ENCODE results near the gene MIB2. TPM values are rescaled to one million over a fixed set of nuclear protein-coding genes. Genes with fewer than 3 reads are reported as not detected.

MIB2 gene
- total and polyA plus RNA-seq, 2 donors: 34.9 to 160 TPM

DNA sequence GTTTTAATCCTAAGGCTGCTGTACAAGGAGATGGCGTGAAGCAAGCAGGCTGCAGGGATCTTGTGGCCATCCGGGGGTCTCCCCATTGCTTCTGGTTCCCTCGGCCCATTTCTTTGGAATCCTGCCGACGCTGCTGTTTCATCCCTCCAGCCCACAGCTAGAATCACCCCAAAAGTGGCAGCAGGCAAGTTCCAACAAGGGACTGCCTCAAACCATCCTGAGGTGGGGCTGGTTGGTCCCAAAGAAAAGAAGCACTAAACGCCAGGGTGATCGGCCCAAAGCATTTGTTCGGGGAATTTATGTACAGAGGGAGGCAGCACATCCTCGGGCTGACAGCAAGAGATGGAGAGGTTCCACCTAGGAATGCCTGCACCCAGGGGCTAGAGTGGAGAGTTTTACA is 4.5 kb upstream of the MIB2 start:
- H3K36me3 ChIP-seq (ENCODE audit: control insufficient read depth in 2 of 2, insufficient read depth in 2 of 2, low read length in 1 of 2): no peaks in the 10 kb centered on the region
- 94% methylated on average over 9 of the region's 9 CpGs for WGBS
- peaks cover 7 to 26% of the 10 kb centered on the region in 2 donors for H3K4me1 ChIP-seq (ENCODE audit: control insufficient read depth in 2 of 2, insufficient read depth in 2 of 2, low read length in 2 of 2)
- H3K27me3 ChIP-seq (ENCODE audit: control insufficient read depth in 2 of 2, insufficient read depth in 1 of 2, low read length in 1 of 2): no peaks in the 10 kb centered on the region
- no peak for DNase-seq (ENCODE audit: low read depth in 6 of 9, low spot score in 9 of 9)
- H3K27ac ChIP-seq (ENCODE audit: low read depth in 1 of 2, low read length in 1 of 2): no peak overlapping the region
- H3K4me3 ChIP-seq (ENCODE audit: low read length in 2 of 2): no peak overlapping the region
- no peaks in the 10 kb centered on the region for H3K9me3 ChIP-seq (ENCODE audit: control insufficient read depth in 2 of 2, insufficient read depth in 1 of 2, low read length in 1 of 2)

DNA sequence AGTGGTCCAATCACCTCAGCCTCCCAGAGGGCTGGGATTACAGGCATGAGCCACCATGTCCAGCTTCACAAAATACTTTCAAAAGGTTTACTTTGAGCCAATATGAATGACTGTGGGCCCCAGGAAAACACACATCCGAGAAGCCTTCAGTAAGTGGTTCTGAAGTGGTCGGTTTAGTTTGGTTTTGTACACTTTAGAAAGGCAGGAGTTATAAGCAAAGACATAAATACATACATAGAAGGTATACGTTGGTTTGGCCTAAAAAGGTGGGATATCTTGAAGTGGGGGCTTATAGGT is 3.2 kb upstream of the MIB2 start:
- H3K4me3 ChIP-seq (ENCODE audit: low read length in 2 of 2): no peak overlapping the region
- no peak overlapping the region for H3K27ac ChIP-seq (ENCODE audit: low read depth in 1 of 2, low read length in 1 of 2)
- 99% methylated on average over 3 of the region's 3 CpGs for WGBS
- no peaks in the 10 kb centered on the region for H3K27me3 ChIP-seq (ENCODE audit: control insufficient read depth in 2 of 2, insufficient read depth in 1 of 2, low read length in 1 of 2)
- DNase-seq (ENCODE audit: low read depth in 6 of 9, low spot score in 9 of 9): no peak
- H3K4me1 ChIP-seq (ENCODE audit: control insufficient read depth in 2 of 2, insufficient read depth in 2 of 2, low read length in 2 of 2): peaks cover 15 to 29% of the 10 kb centered on the region in 2 donors
- H3K9me3 ChIP-seq (ENCODE audit: control insufficient read depth in 2 of 2, insufficient read depth in 1 of 2, low read length in 1 of 2): no peaks in the 10 kb centered on the region
- no peaks in the 10 kb centered on the region for H3K36me3 ChIP-seq (ENCODE audit: control insufficient read depth in 2 of 2, insufficient read depth in 2 of 2, low read length in 1 of 2)

DNA sequence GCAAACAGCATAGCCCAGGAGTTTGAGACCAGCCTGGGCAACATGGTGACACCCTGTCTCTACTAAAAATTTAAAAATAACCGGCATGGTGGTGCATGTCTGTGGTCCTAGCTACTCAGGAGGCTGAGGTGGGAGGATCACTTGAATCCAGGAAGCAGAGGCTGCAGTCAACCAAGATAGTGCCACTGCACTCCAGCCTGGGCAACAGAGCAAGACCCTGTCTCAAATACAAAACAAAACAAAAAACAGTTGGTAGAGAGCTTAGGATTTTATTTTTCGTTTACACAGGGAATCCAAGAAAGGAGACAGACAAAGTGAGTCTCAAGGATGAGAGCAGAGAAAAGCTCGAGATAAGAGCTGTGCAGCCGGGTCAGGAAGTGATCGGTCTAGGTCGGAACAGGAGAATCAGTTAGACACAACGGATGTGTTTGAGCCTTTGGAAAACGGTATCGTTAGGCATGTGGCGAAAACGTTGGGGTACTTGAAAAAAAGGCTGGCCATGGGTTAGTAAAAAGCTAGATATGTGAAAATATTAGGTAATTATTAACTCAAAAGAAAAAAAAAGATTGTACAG is 1.7 kb upstream of the MIB2 start:
- 91% methylated on average over 11 of the region's 11 CpGs for WGBS
- Histone ChIP-seq H3K4me1 (ENCODE audit: control insufficient read depth in 2 of 2, insufficient read depth in 2 of 2, low read length in 2 of 2) (peaks cover 15 to 28% of the 10 kb centered on the region in 2 donors), H3K9me3 (ENCODE audit: control insufficient read depth in 2 of 2, insufficient read depth in 1 of 2, low read length in 1 of 2) (no peaks in the 10 kb centered on the region), H3K4me3 (ENCODE audit: low read length in 2 of 2) (no peak overlapping the region), H3K36me3 (ENCODE audit: control insufficient read depth in 2 of 2, insufficient read depth in 2 of 2, low read length in 1 of 2) (peaks cover 4 to 6% of the 10 kb centered on the region in 2 donors), H3K27me3 (ENCODE audit: control insufficient read depth in 2 of 2, insufficient read depth in 1 of 2, low read length in 1 of 2) (no peaks in the 10 kb centered on the region), H3K27ac (ENCODE audit: low read depth in 1 of 2, low read length in 1 of 2) (no peak overlapping the region)
- no peak for DNase-seq (ENCODE audit: low read depth in 6 of 9, low spot score in 9 of 9)

DNA sequence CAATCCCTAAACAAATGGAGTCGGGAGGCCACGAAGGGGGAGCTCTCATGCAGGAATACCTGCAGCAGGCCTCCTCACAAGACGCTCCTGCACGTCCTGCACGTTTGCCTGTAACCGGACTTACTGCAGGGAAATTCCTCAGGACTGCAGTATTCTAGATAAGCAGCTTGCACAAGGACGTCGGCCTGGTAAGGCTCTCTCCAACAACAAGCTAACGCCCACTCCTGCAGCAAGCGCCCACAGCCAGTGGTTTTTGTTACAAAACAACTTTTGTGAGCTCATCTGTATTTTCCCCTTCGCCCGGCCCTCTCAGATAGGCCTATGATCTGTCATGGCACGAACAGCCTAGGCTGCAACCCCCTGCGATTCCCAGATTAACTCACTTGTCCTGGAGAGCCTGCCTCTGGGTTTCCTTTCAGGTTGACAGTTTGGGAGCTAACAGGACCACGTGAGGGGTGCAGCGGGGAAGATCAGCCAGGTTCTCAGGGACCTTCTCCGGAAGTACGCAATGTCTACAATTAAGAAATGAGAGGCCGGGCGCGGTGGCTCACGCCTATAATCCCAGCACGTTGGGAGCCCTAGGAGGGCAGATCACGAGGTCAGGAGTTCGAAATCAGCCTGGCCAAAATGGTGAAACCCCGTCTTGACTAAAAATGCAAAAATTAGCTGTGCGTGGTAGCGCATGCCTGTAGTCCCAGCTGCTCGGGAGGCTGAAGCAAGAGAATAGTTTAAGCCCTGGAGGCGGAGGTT is 921 bp upstream of the MIB2 start:
- no peaks in the 10 kb centered on the region for H3K27me3 ChIP-seq (ENCODE audit: control insufficient read depth in 2 of 2, insufficient read depth in 1 of 2, low read length in 1 of 2)
- H3K9me3 ChIP-seq (ENCODE audit: control insufficient read depth in 2 of 2, insufficient read depth in 1 of 2, low read length in 1 of 2): no peaks in the 10 kb centered on the region
- H3K4me3 ChIP-seq (ENCODE audit: low read length in 2 of 2): peak overlapping the region; percentile 94 to 97
- 42% methylated on average over 30 of the region's 30 CpGs for WGBS
- DNase-seq (ENCODE audit: low read depth in 6 of 9, low spot score in 9 of 9): peak in 1 of 9 donors; percentile 41
- peaks cover 15 to 28% of the 10 kb centered on the region in 2 donors for H3K4me1 ChIP-seq (ENCODE audit: control insufficient read depth in 2 of 2, insufficient read depth in 2 of 2, low read length in 2 of 2)
- H3K27ac ChIP-seq (ENCODE audit: low read depth in 1 of 2, low read length in 1 of 2): peak overlapping the region; percentile 57 to 64
- H3K36me3 ChIP-seq (ENCODE audit: control insufficient read depth in 2 of 2, insufficient read depth in 2 of 2, low read length in 1 of 2): peaks cover 4 to 6% of the 10 kb centered on the region in 2 donors

DNA sequence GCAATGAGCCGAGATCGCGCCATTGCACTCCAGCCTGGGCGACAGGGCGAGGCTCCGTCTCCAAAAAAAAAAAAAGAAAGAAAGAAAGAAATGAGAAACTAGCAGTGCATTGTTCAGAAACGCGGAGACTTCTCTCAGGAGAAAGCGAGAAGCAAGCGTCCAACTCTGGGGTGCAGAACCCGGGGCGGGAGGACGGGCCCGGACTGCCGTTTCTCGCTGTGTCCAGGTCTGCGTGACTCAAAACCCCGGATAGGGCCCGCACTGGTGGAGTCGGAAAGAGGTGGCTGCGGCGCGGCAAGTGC is 395 bp upstream of the MIB2 start:
- peaks cover 4 to 6% of the 10 kb centered on the region in 2 donors for H3K36me3 ChIP-seq (ENCODE audit: control insufficient read depth in 2 of 2, insufficient read depth in 2 of 2, low read length in 1 of 2)
- peak overlapping the region; percentile 57 to 64 for H3K27ac ChIP-seq (ENCODE audit: low read depth in 1 of 2, low read length in 1 of 2)
- H3K27me3 ChIP-seq (ENCODE audit: control insufficient read depth in 2 of 2, insufficient read depth in 1 of 2, low read length in 1 of 2): no peaks in the 10 kb centered on the region
- no peaks in the 10 kb centered on the region for H3K9me3 ChIP-seq (ENCODE audit: control insufficient read depth in 2 of 2, insufficient read depth in 1 of 2, low read length in 1 of 2)
- under 1% methylated on average over 23 of the region's 23 CpGs for WGBS
- H3K4me1 ChIP-seq (ENCODE audit: control insufficient read depth in 2 of 2, insufficient read depth in 2 of 2, low read length in 2 of 2): peaks cover 15 to 28% of the 10 kb centered on the region in 2 donors
- no peak for DNase-seq (ENCODE audit: low read depth in 6 of 9, low spot score in 9 of 9)
- H3K4me3 ChIP-seq (ENCODE audit: low read length in 2 of 2): peak overlapping the region; percentile 94 to 97

DNA sequence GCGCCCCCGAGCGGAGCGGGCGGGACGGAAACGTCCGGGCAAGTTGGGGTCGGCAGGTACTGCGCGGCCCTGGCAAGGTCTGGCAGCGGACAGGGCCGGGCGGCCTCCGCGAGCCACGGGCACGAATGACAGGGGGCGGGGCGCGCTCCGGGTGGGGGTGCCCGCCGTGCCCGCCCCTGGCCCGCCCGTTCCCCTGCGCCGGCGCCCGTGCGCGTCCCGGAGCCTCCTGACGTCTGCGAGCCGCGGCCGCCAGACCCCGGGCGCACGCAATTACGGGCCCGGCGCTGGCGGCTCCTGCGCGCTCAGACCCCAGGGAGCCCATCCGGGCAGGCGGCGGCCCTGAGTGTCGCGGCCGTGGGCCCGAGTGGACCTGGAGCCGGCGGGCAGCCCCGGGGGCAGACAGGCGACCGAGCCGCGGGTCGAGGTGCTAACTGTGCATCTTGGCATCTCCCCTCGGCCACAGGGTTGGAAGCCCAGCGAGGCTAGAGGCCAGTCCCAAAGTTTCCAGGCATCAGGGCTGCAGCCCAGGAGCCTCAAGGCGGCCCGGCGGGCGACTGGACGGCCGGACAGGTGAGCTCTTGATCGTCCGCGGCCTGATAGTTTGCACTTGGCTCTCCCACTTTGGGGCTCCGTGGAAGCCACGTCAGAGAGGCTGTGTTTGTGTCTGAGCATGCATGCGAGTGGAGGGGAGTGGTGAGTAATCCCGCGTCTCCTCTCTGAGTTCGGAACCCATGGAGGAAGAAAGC is 918 bp downstream of the MIB2 start:
- H3K4me1 ChIP-seq (ENCODE audit: control insufficient read depth in 2 of 2, insufficient read depth in 2 of 2, low read length in 2 of 2): peaks cover 15 to 26% of the 10 kb centered on the region in 2 donors
- H3K4me3 ChIP-seq (ENCODE audit: low read length in 2 of 2): peak overlapping the region; percentile 47 to 97
- no peaks in the 10 kb centered on the region for H3K9me3 ChIP-seq (ENCODE audit: control insufficient read depth in 2 of 2, insufficient read depth in 1 of 2, low read length in 1 of 2)
- peak overlapping the region in 1 of 2 donors; percentile 100 for H3K27ac ChIP-seq (ENCODE audit: low read depth in 1 of 2, low read length in 1 of 2)
- H3K27me3 ChIP-seq (ENCODE audit: control insufficient read depth in 2 of 2, insufficient read depth in 1 of 2, low read length in 1 of 2): no peaks in the 10 kb centered on the region
- H3K36me3 ChIP-seq (ENCODE audit: control insufficient read depth in 2 of 2, insufficient read depth in 2 of 2, low read length in 1 of 2): peaks cover 4 to 6% of the 10 kb centered on the region in 2 donors
- 13% methylated on average over 80 of the region's 80 CpGs for WGBS
- peak in 1 of 9 donors; percentile 42 for DNase-seq (ENCODE audit: low read depth in 6 of 9, low spot score in 9 of 9)

DNA sequence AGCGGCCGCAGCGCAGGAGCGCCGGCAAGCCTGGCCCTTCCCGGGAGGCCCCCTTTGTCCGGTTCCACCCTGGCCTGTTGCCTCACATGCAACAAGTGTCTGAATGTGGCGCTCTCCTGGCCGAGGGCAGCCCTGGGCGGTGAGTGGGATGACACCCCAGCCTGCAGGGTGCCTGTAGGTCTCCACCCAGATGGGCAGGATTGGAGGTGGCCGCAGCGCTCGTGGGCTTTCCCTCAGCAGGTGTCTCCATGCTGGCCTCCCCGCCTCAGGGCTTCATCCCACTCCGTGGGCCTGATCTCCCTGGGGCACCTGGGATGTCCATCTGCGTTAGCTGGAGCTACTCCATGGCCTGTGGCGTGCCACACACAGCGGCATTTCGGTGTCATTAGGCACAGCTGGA is 1.5 kb downstream of the MIB2 start:
- Histone ChIP-seq H3K4me3 (ENCODE audit: low read length in 2 of 2) (peak overlapping the region; percentile 42 to 97), H3K9me3 (ENCODE audit: control insufficient read depth in 2 of 2, insufficient read depth in 1 of 2, low read length in 1 of 2) (no peaks in the 10 kb centered on the region), H3K27me3 (ENCODE audit: control insufficient read depth in 2 of 2, insufficient read depth in 1 of 2, low read length in 1 of 2) (no peaks in the 10 kb centered on the region), H3K27ac (ENCODE audit: low read depth in 1 of 2, low read length in 1 of 2) (no peak overlapping the region), H3K36me3 (ENCODE audit: control insufficient read depth in 2 of 2, insufficient read depth in 2 of 2, low read length in 1 of 2) (peaks cover 4 to 6% of the 10 kb centered on the region in 2 donors), H3K4me1 (ENCODE audit: control insufficient read depth in 2 of 2, insufficient read depth in 2 of 2, low read length in 2 of 2) (peaks cover 15 to 26% of the 10 kb centered on the region in 2 donors)
- 91% methylated on average over 19 of the region's 19 CpGs for WGBS
- DNase-seq (ENCODE audit: low read depth in 6 of 9, low spot score in 9 of 9): no peak

DNA sequence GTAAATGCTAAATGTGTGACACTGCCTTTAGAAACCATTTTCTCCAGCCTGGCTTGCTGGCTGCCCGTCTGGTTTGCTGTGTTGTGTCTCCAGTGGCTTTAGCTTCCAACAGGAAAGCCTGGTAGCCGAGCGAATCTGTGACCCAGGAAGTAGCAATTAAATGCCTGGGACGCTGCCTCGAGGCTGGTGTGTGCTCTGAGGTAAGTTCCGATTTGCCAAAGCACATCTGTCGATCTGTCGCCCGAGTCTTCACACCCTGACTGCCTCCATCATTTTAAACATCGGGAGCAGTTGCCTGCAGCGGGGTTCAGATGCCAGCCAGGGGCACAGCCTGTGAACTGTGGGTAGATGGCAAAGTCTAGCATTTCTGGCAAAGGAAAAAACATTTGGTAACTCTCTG is 2.2 kb downstream of the MIB2 start:
- Histone ChIP-seq H3K27ac (ENCODE audit: low read depth in 1 of 2, low read length in 1 of 2) (no peak overlapping the region), H3K9me3 (ENCODE audit: control insufficient read depth in 2 of 2, insufficient read depth in 1 of 2, low read length in 1 of 2) (no peaks in the 10 kb centered on the region), H3K4me3 (ENCODE audit: low read length in 2 of 2) (no peak overlapping the region), H3K27me3 (ENCODE audit: control insufficient read depth in 2 of 2, insufficient read depth in 1 of 2, low read length in 1 of 2) (no peaks in the 10 kb centered on the region), H3K36me3 (ENCODE audit: control insufficient read depth in 2 of 2, insufficient read depth in 2 of 2, low read length in 1 of 2) (peaks cover 4 to 6% of the 10 kb centered on the region in 2 donors), H3K4me1 (ENCODE audit: control insufficient read depth in 2 of 2, insufficient read depth in 2 of 2, low read length in 2 of 2) (peaks cover 15 to 26% of the 10 kb centered on the region in 2 donors)
- no peak for DNase-seq (ENCODE audit: low read depth in 6 of 9, low spot score in 9 of 9)
- 98% methylated on average over 11 of the region's 11 CpGs for WGBS

DNA sequence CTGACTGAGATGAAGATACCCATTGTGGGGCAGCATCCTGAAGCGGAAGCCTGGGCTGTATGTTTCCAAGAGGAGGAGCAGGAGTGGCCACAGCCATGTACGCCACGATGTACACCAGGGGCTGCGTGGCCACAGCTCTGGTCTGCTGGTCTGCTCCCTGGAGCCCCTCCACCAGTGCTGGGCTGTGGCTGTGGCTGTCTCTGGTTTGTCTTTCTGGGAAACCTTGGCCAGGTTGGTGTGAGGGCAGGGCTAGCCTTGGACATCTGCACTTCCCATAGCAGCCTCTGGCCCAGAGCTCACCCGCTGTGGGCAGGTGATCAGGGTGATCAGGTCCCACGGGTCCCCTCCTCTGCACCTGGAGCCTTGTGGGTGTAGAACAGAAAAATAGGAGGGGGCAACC is 2.6 kb downstream of the MIB2 start:
- Histone ChIP-seq H3K4me3 (ENCODE audit: low read length in 2 of 2) (no peak overlapping the region), H3K4me1 (ENCODE audit: control insufficient read depth in 2 of 2, insufficient read depth in 2 of 2, low read length in 2 of 2) (peaks cover 15 to 26% of the 10 kb centered on the region in 2 donors), H3K27me3 (ENCODE audit: control insufficient read depth in 2 of 2, insufficient read depth in 1 of 2, low read length in 1 of 2) (no peaks in the 10 kb centered on the region), H3K9me3 (ENCODE audit: control insufficient read depth in 2 of 2, insufficient read depth in 1 of 2, low read length in 1 of 2) (no peaks in the 10 kb centered on the region), H3K27ac (ENCODE audit: low read depth in 1 of 2, low read length in 1 of 2) (no peak overlapping the region), H3K36me3 (ENCODE audit: control insufficient read depth in 2 of 2, insufficient read depth in 2 of 2, low read length in 1 of 2) (peaks cover 4 to 6% of the 10 kb centered on the region in 2 donors)
- 99% methylated on average over 6 of the region's 6 CpGs for WGBS
- no peak for DNase-seq (ENCODE audit: low read depth in 6 of 9, low spot score in 9 of 9)

Data from thymus (tissue), 11 donors.